OCI-LY7 (cell line): ENCODE data around the gene LRRTM3.

ENCODE experiments used
- CTCF ChIP-seq: fragments of 200-600 bp; sonication (generic); conservative IDR thresholded peaks from 2 replicates; pipeline ENCODE4 v1.5.1; 2014; ENCODE audit warnings: mild to moderate bottlenecking, antibody characterized with exemption, low read length, moderate library complexity, mixed read lengths
- EZH2phosphoT487 ChIP-seq: fragments of 200-600 bp; sonication (generic); IDR thresholded peaks from 2 replicates; pipeline ENCODE4 v1.6.1; 2018; ENCODE audit warnings: low read depth, borderline replicate concordance, mild to moderate bottlenecking, mixed run types, antibody characterized with exemption, low read length, moderate library complexity, mixed read lengths

- TF ChIP-seq CTCF (no peak), EZH2phosphoT487 (no peak)
Measured at GRCh38 chr10:66880826-66881225, 45.0 kb upstream of the LRRTM3 start.
